Mucosa of descending colon (tissue), 3 donors: ENCODE results near the gene JMJD7. TPM values are rescaled to one million over a fixed set of nuclear protein-coding genes. Genes with fewer than 3 reads are reported as not detected.

Experiments used
- ATAC-seq: fragments of 200-7000 bp; cut with Tn5 transposase; one replicate; pipeline ENCODE4 v1.9.1; 2020; ENCODE audit warnings: mild to moderate bottlenecking, moderate library complexity
- DNase-seq, 3 donors: peaks; one replicate each; pipeline ENCODE4 v3.0.0-alpha.2; 2020
- H3K36me3 ChIP-seq: fragments of 200-600 bp; one replicate; pipeline ENCODE4 v1.8.0; 2021; ENCODE audit warnings: low read depth, mild to moderate bottlenecking
- H3K4me1 ChIP-seq: fragments of 200-600 bp; one replicate; pipeline ENCODE4 v1.8.0; 2021; ENCODE audit warnings: low read depth, mild to moderate bottlenecking
- H3K4me3 ChIP-seq: fragments of 200-600 bp; one replicate; pipeline ENCODE4 v1.8.0; 2021; ENCODE audit warnings: mild to moderate bottlenecking
- H3K9me3 ChIP-seq: fragments of 200-600 bp; one replicate; pipeline ENCODE4 v1.8.0; 2021; ENCODE audit warnings: mild to moderate bottlenecking
- intact Hi-C, 2 donors: fragments of 100-400 bp; cut with DNase I in 1 of 2; cut with micrococcal nuclease in 1 of 2; formaldehyde crosslinking; loops; one replicate each; pipeline versions ENCODE4 v1.11.0 to v1.11.1; 2022; cut with DNase I, micrococcal nuclease
- total RNA-seq, 3 donors: library from RNA; stranded (reverse); fragmentation: NEBNext Ultra II Directional in 2 of 3; extraction: Animal tissue kit (Norgen Biotek cat#: 25700) in 2 of 3; gene quantifications; one replicate each; pipeline versions ENCODE4 v1.2.1 to v1.2.4, GENCODE V29; 2021 to 2023
- TF ChIP-seq, protein P1 (sequence below): fragments of 200-600 bp; IDR thresholded peaks from one replicate; pipeline ENCODE4 v1.8.0; 2022; ENCODE audit warnings: antibody characterized with exemption, mild to moderate bottlenecking
- donor health status: DM: no; HTN: no; CAD: no; lungs with moderate emphysema.
- donor health status: DM: no; HTN: no; CAD: no.
- donor health status: DM: no; HTN: yes; CAD: no.

Gene JMJD7
- total RNA-seq, 3 donors from 2014 or later: 9.8 to 15.2 (median 10.8) TPM

- Histone ChIP-seq H3K36me3 (peaks cover 3% of the 10 kb centered on the region), H3K9me3 (no peaks in the 10 kb centered on the region), H3K4me1 (no peaks in the 10 kb centered on the region), H3K4me3 (no peak overlapping the region)
- intact Hi-C loops: no loop called here
- TF ChIP-seq, protein P1, sequence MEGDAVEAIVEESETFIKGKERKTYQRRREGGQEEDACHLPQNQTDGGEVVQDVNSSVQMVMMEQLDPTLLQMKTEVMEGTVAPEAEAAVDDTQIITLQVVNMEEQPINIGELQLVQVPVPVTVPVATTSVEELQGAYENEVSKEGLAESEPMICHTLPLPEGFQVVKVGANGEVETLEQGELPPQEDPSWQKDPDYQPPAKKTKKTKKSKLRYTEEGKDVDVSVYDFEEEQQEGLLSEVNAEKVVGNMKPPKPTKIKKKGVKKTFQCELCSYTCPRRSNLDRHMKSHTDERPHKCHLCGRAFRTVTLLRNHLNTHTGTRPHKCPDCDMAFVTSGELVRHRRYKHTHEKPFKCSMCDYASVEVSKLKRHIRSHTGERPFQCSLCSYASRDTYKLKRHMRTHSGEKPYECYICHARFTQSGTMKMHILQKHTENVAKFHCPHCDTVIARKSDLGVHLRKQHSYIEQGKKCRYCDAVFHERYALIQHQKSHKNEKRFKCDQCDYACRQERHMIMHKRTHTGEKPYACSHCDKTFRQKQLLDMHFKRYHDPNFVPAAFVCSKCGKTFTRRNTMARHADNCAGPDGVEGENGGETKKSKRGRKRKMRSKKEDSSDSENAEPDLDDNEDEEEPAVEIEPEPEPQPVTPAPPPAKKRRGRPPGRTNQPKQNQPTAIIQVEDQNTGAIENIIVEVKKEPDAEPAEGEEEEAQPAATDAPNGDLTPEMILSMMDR: no peak
- DNase-seq: peak in 1 of 3 donors; percentile 27
- ATAC-seq: peak; percentile 37
These were observed 7.0 kb upstream of the JMJD7 start for GRCh38 chr15:41820791-41821423.

- no peaks in the 10 kb centered on the region for H3K4me1 ChIP-seq
- no peak overlapping the region for H3K4me3 ChIP-seq
- DNase-seq (no peak), ATAC-seq (no peak)
- intact Hi-C loops: no loop called here
- H3K9me3 ChIP-seq: no peaks in the 10 kb centered on the region
- TF ChIP-seq, protein P1: no peak
- peaks cover 3% of the 10 kb centered on the region for H3K36me3 ChIP-seq
These were observed 6.1 kb upstream of the JMJD7 start for GRCh38 chr15:41821831-41822230.

DNA sequence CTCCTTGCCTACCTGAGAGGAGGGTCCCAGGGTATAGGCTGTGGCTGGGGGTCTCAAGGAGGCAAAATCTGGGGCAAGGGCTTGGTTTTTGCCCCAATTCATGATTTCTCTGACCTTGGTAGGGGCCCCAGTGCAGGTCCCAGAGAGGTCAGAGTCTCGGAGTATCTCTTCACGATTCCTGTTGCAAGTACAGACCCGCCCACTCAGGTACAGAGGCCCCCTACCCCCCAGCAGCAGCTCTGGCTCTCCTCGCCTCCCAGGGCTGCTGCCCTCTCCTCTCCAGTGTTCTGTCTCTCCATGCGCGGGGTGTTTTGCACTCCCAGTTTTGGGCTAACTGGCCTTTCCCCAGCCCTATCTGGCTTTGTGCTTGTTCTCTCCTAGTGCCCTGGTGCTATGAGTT lies 5.4 kb upstream of the JMJD7 start:
- TF ChIP-seq, protein P1: no peak
- ATAC-seq: no peak
- Histone ChIP-seq H3K4me3 (no peak overlapping the region), H3K36me3 (peaks cover 3% of the 10 kb centered on the region), H3K4me1 (peaks cover 2% of the 10 kb centered on the region), H3K9me3 (no peaks in the 10 kb centered on the region)
- intact Hi-C loops: no loop called here
- DNase-seq: no peak

DNA sequence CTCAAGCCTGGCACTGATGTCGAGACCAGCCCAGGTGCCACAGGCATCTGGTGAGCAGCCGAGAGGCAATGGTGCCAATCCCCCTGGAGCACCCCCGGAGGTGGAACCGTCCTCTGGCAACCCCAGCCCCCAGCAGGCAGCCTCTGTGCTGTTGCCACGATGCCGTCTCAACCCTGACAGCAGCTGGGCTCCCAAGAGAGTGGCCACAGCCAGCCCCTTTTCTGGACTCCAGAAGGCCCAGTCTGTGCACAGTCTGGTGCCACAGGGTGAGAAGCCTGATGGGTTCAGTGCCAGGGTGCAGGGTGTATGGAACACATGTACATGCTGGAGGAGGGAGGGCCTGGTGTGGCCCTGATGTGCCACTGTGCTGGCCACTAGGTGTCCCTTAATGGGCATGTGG lies 4.9 kb upstream of the JMJD7 start:
- ATAC-seq: no peak
- DNase-seq: peak in 1 of 3 donors; percentile 33
- TF ChIP-seq, protein P1: no peak
- intact Hi-C loops: no loop called here
- H3K9me3 ChIP-seq: no peaks in the 10 kb centered on the region
- H3K36me3 ChIP-seq: peaks cover 3% of the 10 kb centered on the region
- H3K4me1 ChIP-seq: peaks cover 3% of the 10 kb centered on the region
- H3K4me3 ChIP-seq: no peak overlapping the region

GRCh38 chr15:41823502-41823901 lies 4.4 kb upstream of the JMJD7 start:
- DNase-seq (peak in 1 of 3 donors; percentile 27), ATAC-seq (no peak)
- no peak overlapping the region for H3K4me3 ChIP-seq
- intact Hi-C loops: no loop called here
- H3K4me1 ChIP-seq: peaks cover 3% of the 10 kb centered on the region
- TF ChIP-seq, protein P1: no peak
- no peaks in the 10 kb centered on the region for H3K9me3 ChIP-seq
- H3K36me3 ChIP-seq: peaks cover 3% of the 10 kb centered on the region
